ENCODE results near the gene CD72. TPM values are rescaled to one million over a fixed set of nuclear protein-coding genes. Genes with fewer than 3 reads are reported as not detected.

CD72 gene
- total RNA-seq, 1 donor = 6.7 TPM

GRCh38 chr9:35560625-35561337 lies 57.4 kb downstream of the CD72 start:
- no peak for DNase-seq (ENCODE audit: low read depth in 2 of 3, low spot score in 2 of 3)

Small RNA genes within 50 kb of the gene (small RNA-seq; reads per million reads assigned to genes)
- gene MIR4667 = 0.20 reads per million
- gene RMRP = not detected
- not detected for gene RPS29P17

Other genes with a start within 250 kb of the CD72 start
- 17.8 TPM for gene RUSC2, start 128.3 kb downstream of the CD72 start, total RNA-seq
- 13.2 TPM for gene TESK1, start 13.2 kb downstream of the CD72 start, total RNA-seq
- 0.54 TPM for gene SIT1, start 32.5 kb upstream of the CD72 start, total RNA-seq
- gene RMRP, start 39.6 kb upstream of the CD72 start, total RNA-seq = 38,740 TPM
- 5.7 TPM for gene CCDC107, start 39.9 kb upstream of the CD72 start, total RNA-seq
- gene ARHGEF39, start 46.8 kb upstream of the CD72 start, total RNA-seq = 1.3 TPM
- 0.81 TPM for gene CA9, start 55.5 kb upstream of the CD72 start, total RNA-seq
- gene TPM2, start 71.5 kb upstream of the CD72 start, total RNA-seq = 5.7 TPM
- 414 TPM for gene TLN1, start 113.8 kb upstream of the CD72 start, total RNA-seq
- gene CREB3, start 114.3 kb upstream of the CD72 start, total RNA-seq = 25.0 TPM
- 41.5 TPM for gene GBA2, start 130.8 kb upstream of the CD72 start, total RNA-seq
- gene RGP1, start 130.9 kb upstream of the CD72 start, total RNA-seq = 16.7 TPM
- 2.4 TPM for gene MSMP, start 135.9 kb upstream of the CD72 start, total RNA-seq
- gene NPR2, start 173.2 kb upstream of the CD72 start, total RNA-seq = 1.6 TPM
- gene SPAG8, start 193.8 kb upstream of the CD72 start, total RNA-seq = 3.2 TPM
- 22.6 TPM for gene HINT2, start 196.6 kb upstream of the CD72 start, total RNA-seq
- not detected for gene FAM221B, start 210.3 kb upstream of the CD72 start, total RNA-seq
- 1.1 TPM for gene TMEM8B, start 210.8 kb upstream of the CD72 start, total RNA-seq